HG03139 (cell line): ENCODE measurements around the gene PAK1.

Source experiments
- ATAC-seq: cut with Tn5 transposase; IDR thresholded peaks from one replicate; pipeline ENCODE4 v1.9.1; 2021; ENCODE audit not compliant: unreplicated experiment

PAK1 gene

GRCh38 chr11:77375107-77375506, 98.8 kb downstream of the PAK1 start:
- ATAC-seq, result no peak

GRCh38 chr11:77374611-77375031, 99.3 kb downstream of the PAK1 start:
- ATAC-seq, result no peak

GRCh38 chr11:77374108-77374507, 99.8 kb downstream of the PAK1 start:
- no peak for ATAC-seq

GRCh38 chr11:77372726-77373125, 101.2 kb downstream of the PAK1 start:
- ATAC-seq, result no peak

- no peak for ATAC-seq
These were observed 102.2 kb downstream of the PAK1 start for GRCh38 chr11:77371646-77372045.

GRCh38 chr11:77370217-77370616, 103.7 kb downstream of the PAK1 start:
- no peak for ATAC-seq

GRCh38 chr11:77361184-77361583, 112.7 kb downstream of the PAK1 start:
- no peak for ATAC-seq

- ATAC-seq, result no peak
These were observed 114.4 kb downstream of the PAK1 start for GRCh38 chr11:77359481-77359880.

- no peak for ATAC-seq
These were observed 120.8 kb downstream of the PAK1 start for GRCh38 chr11:77353131-77353530.

GRCh38 chr11:77351281-77351886, 122.5 kb downstream of the PAK1 start:
- no peak for ATAC-seq

GRCh38 chr11:77347948-77348347, 125.9 kb downstream of the PAK1 start:
- no peak for ATAC-seq

- ATAC-seq, result no peak
These were observed 126.8 kb downstream of the PAK1 start for GRCh38 chr11:77346906-77347603.

GRCh38 chr11:77345621-77346020, 128.3 kb downstream of the PAK1 start:
- no peak for ATAC-seq

GRCh38 chr11:77340501-77340900, 133.4 kb downstream of the PAK1 start:
- no peak for ATAC-seq

- no peak for ATAC-seq
These were observed 141.6 kb downstream of the PAK1 start for GRCh38 chr11:77332259-77332658.

- no peak for ATAC-seq
These were observed 148.7 kb downstream of the PAK1 start for GRCh38 chr11:77325159-77325558.

- ATAC-seq, result no peak
These were observed 149.4 kb downstream of the PAK1 start for GRCh38 chr11:77324508-77324907.

GRCh38 chr11:77322926-77323590, 150.8 kb downstream of the PAK1 start:
- no peak for ATAC-seq

- ATAC-seq, result no peak
These were observed 151.4 kb downstream of the PAK1 start for GRCh38 chr11:77322506-77322905.

- ATAC-seq, result no peak
These were observed 153.5 kb downstream of the PAK1 start for GRCh38 chr11:77320351-77320750.

- ATAC-seq, result no peak
These were observed 155.3 kb downstream of the PAK1 start for GRCh38 chr11:77318600-77318999.

GRCh38 chr11:77316733-77317342, 157.1 kb downstream of the PAK1 start:
- no peak for ATAC-seq
